ENCODE measurements around the gene AFF2.

AFF2 gene

DNA sequence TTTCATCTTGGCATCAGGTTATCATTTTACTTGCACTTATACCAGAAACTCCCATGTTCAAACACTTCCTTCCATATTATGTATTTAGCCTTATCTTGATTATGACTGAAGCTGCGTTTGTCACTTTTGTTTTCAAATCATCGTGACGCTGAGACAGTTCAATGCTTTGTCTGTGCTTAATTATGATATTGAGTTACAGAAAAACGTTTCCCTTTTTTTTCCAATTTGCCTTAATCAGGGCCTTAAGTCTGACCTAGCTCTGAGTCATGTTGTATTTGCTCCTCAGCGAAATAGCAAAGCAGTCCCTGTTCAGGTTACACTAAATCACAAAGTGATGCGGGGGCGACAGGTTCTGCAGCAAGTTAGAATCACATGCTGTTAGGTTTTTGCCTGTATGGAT lies 254.7 kb downstream of the AFF2 start:
- no peak for DNase-seq (ENCODE audit: low spot score)

DNA sequence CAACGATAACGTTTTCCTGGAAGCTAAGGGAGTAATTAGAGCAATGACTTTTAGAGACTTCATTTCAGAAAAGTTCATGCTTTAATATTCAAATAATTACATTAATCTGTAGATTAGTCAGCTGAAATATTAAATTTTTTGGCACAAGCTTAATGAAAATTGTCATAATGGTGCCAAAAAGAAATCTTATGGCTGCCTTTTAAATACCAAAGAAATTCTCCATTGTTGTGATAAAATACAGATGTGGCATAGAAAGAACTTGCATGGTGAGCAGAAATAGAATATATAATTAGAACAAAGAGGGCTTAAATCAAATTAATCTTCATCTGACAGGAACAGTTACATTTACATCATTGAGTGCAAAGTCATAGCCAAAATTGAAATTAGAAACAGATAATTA lies 263.5 kb downstream of the AFF2 start:
- no peak for DNase-seq (ENCODE audit: low spot score)

DNA sequence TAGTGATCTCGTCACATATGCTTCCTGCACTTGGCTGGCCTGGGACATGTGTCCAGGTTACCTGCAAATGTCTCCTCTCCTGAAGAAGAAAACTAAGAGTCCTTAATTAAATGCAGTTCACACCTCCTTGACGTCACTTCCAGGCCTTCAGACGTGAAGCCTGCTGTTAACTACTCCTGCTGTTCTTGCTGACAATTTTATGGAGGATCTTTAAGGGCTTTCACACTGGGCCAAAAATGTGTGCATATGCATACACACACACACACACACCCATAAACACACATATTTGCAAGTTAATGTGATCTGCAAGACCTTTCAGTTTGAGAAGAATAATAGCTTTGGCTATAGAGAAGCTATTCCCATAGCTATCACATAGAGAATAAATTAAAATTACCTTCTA lies 267.9 kb downstream of the AFF2 start:
- DNase-seq (ENCODE audit: low spot score), result no peak

DNA sequence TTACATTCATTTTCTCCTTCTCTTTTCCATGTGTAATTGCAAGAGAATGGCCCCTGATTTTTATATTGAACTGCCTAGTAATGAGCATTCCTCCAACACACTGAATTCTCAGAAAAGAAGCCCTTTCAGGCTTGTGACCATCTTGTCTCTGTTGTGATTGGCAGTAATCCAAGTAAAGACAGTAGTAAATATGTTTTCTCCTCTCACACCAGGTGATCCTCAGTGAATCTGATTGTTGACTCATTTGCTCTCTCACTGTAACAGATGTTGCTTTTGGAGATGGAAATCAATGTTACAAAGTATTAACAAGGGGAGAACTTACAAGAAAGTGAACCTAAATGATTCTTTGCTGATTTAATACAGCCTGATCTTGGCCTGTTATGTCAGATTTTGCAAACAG lies 271.0 kb downstream of the AFF2 start:
- no peak for DNase-seq (ENCODE audit: low spot score)

DNA sequence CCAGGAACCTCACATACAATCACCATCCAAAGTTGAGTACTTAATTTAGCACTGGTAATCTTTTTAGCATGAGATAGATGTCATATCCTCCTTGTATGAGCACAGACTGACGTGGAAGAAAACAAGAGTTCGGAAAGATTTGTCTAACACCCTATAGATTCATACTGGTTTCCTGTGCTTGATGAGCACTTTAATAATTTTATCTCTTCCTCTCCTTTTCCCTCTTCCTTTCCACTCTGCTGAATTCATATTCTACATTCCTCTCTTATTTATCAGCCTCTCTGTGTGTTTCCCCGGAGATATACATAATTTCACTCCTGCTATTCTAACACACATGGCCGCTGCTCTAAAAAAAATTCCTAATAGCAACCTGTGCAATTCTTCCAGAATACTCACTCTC lies 273.9 kb downstream of the AFF2 start:
- no peak for DNase-seq (ENCODE audit: low spot score)

DNA sequence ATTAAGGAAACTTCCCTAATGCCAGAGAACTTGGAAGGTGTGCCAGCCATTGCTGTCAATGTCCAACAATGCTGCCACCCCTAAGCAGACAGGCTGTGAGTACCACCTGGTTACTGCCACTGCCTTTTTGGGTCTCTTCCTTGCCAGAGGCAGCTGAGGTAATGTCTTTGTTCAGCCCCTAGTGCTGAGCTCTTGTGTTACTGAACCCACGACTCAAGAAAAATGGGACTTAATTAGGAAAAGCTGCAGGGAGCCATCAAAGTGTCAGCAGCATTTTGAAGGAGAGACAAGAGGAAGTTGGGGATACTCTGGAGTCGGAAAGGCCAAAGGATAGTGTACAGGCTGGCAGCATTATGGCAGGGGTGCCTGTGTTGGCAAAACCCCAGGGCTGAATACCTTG lies 283.7 kb downstream of the AFF2 start:
- no peak for DNase-seq (ENCODE audit: low spot score)

DNA sequence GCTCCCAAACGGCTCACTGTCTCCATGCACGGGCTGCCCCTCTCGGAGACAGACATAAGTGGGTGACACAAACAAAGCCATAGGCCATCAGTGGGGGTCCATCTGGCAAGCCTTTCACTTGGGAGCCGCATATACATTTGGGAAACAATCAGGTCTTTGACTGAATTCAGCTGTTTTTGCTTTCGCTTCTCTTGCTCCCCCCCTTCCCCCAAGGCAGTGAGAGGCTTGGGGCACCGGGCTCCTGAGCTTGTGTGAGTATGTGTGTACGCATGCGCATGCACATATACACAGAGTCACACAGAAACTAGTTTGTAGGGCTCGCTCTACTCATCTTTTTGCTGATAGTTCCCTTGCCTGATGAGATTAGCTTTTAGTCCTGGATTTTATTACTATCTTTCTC lies 284.4 kb downstream of the AFF2 start:
- DNase-seq (ENCODE audit: low spot score), result no peak

DNA sequence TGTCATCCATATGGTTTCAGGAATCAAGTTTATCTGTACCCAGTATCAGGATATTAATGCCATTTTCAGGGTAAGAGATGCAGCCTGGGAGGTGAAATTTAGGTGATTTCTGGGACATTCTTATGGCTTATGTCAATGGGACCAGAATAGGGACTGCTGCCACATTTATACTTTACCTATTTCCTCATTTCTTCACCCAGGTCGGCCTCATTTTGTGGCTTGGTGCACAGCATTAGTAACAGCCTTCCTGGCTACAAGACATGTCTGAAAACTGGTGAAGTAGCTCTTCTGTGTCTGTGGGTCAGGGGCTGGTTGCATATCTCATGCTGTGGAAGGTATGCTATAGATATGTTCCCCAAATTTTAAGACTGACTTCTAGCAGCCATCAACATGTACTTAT lies 284.8 kb downstream of the AFF2 start:
- no peak for DNase-seq (ENCODE audit: low spot score)

DNA sequence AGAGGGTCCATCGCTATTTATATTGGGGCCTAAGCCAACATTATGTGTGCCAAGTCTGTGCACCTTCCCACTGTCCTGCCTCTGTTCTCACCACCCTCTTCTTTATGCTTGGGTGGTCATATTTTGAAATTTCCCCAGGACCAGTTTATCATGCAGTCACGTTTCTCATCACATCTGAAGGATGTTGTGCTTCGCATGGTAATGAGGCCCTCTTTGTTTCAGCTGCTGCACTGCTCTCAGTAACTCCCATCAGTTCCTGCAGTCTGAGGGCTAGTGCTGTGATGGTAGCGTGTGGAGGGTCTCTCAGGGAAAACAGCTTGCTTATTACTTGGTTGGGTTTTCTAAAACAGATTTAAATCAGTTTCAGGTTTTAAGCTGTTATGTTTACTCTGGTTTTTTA lies 288.0 kb downstream of the AFF2 start:
- DNase-seq (ENCODE audit: low spot score), result no peak

DNA sequence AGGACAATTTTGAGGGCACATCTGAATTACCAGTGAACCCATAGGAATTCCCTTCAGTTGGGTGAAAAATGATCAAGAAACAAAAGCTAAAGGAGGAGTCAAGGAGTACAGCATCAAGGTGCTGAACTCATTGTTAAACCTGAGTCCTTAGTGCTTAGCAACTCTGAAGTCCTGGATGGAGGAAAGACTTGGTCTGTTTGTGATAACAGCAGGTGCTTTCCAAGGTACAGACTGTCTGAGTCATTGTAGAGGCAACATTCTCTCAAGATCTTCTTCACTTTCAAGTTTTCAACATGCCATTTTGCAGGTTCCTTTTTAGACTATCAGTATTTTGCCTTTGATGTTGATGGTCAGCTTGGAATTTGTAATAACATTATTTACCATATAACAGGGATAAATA lies 293.9 kb downstream of the AFF2 start:
- DNase-seq (ENCODE audit: low spot score), result no peak

DNA sequence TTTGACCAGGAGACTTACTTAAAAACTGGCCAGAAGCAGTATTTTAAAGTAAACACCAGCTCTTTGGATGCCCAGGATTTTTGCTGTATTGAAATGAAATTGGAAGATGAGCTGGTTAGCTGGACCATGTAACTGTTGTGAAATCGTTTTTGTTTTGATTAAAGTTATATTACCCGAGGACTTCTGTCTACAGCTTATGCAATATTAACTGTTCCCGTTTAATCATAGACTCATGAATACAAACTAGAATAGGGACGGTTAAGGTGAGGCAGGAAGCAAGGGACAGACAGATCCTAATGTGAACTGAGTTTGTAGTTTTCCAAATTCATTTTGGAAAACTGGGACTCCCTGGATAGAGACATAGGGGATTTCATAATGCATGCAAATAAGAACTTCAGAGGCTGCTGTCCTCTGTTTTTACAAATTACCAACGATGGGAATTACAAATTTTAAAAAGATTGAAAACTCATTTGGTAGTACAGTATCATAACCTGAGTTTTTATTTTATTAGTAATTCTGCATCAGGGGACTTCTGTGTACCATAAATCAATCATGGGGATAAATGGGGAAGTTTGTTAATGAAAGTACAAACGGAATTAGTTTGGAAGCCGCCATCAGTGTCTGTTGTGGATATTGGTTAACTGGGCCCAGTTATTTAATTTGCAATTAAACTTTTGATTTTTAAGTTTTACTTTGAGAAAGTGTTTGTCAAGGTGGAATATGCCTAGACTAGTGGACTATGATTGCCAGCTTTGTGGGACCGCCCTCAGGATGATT lies 304.4 kb downstream of the AFF2 start:
- no peak for DNase-seq (ENCODE audit: low spot score)

DNA sequence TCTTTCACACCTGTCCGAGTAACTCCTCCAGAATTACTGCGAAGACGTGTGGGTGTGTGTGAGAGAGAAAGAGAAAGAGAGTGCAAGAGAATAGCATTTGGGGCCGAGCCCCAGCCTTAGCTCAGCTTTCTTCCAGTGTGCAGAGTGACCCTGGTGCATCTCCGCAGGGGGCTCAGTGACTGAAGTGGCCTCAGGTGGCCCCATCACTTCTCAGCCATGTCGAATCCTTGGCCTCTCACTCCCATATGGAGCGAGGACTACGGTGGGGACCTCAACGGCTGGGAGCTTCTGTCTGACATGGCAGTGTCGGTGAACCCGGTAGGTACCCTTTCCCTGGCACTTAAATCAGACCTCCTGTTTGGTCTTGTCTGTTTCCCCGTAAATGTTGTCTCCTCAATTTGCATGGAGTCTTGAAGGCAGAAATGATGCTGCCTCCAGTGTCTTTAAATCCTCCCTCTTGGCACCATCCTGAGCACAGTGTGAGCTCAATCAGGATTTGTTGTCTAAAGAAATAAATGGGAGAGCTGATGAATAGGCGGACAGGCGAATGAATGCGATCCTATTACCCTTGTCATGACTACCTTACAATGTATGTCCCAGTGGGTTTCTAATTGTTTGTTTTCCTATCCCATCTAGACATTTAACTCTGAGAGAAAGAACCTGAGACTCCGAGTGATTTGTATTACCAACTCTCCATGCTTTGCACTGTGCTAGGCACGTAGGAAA lies 305.9 kb downstream of the AFF2 start:
- DNase-seq (ENCODE audit: low spot score), result no peak

DNA sequence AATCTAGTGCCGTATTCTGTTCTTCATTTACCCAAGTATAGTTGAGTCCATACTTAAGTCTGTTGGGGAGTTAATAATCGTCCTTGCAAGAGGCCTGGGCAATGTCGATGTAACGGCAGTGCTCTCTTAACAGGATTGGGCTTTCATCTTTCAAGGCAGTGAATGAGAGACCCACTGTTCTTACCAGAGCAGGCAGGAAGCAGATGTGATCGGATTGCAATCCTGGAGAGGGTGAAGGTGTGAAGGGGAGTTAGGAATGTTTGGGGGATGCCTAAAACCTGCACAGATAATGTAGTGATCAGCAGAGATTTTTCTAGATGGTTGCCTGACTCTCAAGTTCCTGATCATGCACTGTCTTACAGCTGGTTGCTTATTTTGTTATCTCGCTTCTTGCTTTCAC lies 308.4 kb downstream of the AFF2 start:
- no peak for DNase-seq (ENCODE audit: low spot score)

DNA sequence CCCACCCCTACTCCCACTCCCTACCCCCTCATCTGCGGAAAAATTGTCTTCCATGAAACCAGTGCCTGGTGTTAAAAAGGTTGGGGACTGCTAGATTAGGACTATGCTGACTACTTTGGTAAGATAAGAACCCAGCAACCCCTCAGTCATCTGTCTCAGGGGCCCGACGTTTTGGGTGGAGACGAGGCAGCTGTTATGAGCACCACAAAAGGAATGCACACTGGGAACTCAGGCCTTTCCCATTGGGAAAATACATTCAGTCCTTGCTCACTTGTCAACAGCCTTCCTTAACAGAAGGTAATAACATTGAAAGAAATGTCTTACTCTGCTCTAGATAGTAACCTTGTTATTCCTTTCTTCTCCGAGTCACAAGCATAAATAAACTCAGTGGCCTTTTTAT lies 310.8 kb downstream of the AFF2 start:
- DNase-seq (ENCODE audit: low spot score), result peak; percentile 2

DNA sequence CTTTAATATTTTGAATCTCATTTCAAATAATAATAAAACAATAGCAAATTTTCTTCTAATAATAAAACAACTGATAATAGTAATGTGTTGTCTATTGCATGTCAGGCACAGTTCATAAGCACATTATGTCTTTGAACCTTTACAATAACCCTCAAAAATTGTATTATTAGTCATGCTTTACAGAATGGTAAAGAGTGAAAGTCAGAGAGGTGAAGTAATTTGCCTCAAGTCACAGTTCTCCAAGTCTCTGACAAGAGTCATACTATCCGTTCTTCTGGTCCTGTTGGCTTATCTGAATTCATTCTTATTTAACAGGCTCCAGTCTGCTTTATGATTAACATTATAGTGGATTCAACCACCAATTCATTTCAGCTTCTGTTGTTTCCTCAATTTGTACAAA lies 313.0 kb downstream of the AFF2 start:
- no peak for DNase-seq (ENCODE audit: low spot score)

DNA sequence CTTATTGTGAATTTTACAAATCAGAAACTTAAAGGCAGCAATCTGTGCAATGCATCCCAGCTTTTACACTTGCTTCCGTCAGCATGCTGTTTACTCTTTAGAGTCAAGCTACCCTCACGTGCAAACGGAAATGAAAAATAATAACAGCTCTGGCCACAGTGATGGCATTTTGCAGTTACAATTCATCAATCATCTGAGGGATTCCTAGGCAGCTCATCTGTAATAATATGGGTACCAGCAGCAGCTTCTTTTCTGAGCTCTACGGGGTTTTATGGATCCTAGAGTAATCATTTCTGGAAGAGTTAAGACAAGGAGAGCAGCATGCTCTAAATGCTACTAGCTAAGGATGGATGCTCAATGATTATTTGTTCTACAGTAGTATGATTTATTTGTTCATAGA lies 313.6 kb downstream of the AFF2 start:
- DNase-seq (ENCODE audit: low spot score), result no peak

DNA sequence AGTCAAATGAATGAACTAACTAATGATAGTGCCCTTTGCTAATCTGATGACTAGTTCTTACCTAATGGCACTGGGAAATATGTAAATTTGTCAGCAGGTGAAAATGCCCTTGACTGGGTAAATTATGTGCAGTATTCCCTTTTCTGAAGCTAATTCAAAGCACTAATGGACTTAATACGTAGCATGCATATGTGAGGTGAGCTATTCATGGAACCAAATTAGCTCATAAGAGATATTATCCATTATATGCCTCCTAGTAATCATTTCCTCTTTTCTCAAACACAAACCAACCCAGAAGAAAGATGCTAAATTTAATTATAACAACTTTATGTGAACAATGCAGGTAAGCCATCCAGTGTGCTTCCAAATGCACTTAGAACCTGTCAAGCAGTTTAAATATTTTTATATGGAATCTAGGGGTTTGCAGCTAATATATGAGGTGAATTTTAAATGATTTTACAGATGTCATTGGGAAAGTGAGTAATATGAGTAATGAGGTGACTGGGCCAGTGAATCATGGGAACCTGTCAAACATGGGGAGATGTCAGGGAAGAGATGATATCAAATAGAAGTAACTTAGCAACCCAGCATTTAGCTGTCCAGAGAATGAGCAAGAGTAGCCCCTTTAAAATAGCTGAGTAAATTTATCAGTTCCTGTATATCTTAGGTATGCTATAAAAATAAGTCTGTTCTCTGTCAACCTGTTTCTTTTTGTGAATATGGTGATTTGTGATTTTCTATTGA lies 315.0 kb downstream of the AFF2 start:
- DNase-seq (ENCODE audit: low spot score), result no peak

DNA sequence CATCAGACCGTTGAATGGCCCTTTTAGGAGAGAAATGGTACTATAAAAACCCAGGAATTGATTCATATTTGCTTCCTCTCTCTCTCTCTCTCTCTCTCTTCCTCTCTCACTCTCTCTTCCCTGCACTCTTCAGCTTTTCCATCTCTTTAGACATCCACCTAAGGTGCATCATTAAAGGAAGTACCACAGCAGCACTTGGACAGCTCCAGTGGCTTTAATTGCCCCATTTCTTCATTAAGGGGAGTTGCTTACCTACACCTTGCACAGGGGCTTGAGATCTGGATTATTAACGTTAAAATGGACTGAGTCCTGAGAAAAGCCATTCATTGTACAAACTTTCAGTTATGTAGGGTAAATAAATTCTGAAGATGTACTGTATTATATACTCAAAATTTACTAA lies 323.6 kb downstream of the AFF2 start:
- no peak for DNase-seq (ENCODE audit: low spot score)

DNA sequence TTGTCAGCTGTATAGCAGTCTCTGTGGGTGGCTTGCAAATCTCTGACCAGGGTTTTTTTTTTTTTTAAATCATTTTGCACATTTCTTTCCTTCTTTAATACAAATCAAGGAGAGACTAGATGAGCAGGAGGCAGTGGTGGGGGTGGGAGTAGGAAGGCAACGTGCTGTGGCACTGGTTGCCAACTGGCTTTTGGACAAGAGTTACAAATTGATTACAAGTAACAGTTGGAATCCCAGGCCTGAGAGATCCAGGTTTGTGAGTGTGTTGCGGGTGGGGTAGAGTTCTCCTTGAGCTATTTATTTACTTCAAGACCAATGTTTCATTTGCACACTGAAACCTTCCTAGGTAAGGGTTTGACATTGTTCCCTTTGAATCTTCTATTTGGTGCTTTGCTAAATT lies 325.3 kb downstream of the AFF2 start:
- no peak for DNase-seq (ENCODE audit: low spot score)

DNA sequence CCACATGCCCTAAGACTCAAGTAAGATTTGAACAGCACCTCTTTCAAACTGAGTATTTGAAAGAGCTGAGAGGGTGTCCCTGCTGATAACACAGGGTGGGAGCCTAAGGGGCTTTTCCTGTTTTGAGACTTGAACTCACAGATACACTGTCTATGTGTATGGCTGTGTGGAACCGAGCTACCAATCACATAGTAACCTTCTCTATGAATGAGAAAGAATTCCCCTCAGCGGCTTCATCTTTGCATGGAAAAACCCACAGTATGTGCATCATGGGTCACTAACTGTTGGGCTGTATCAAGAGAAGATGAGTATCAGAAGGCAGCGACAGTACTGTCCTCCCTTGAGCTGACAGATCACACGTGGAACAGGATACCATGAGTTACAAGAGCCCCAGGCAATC lies 336.3 kb downstream of the AFF2 start:
- DNase-seq (ENCODE audit: low spot score), result no peak

DNA sequence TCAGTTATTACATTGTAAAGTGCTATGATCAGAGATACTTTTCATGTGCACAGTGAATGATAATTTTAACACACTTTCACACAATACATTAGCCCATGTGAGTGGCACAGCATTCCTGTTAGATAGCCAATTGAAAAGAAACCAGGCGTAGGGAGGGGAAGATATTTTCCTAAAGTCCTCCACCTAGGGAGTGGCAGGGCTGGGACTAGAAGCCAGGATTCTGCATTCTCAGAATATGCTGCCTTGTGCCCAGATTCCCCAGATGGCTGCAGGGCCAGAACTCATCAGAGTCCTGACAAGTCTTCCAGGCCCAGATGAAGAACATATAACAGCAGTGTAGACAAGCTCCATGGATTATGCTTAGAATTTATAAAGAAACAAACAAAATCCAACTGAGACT lies 350.2 kb downstream of the AFF2 start:
- no peak for DNase-seq (ENCODE audit: low spot score)

DNA sequence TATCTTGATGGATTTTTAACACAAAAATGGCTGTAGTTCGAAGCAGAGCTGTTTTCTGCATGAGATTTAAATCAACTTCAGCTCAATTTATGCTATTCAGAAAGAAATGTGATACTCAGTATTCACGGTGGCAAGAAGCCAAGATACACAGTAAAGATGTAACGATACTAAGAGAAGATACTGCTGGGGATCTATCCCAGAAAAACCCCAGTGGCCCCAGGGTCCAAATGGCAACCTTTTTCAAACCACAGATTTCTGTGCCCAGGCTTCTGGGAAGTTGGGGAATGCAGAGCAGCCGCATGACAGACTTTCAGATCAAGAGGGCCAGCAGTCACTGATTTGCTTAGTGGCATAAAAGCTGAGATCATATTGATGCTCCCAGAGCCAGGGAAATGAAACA lies 353.9 kb downstream of the AFF2 start:
- DNase-seq (ENCODE audit: low spot score), result no peak

DNA sequence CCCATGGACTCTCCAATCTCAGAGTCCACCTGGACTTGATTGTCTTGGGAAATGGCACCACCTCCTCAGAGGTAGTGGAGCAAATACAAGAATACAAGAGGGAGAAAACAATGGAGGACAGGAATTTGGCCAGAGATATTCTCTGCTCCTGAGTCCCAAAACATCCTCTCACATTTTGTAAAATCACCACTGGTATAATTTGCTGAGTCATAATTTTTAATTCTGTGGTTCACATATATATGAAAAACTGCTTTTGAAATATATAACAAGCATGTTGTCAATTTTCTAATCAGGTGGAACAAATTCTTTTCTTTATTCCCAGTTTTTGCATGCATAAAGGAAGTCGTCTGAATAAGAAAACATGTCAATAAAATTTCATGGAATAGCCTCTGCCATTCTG lies 356.1 kb downstream of the AFF2 start:
- no peak for DNase-seq (ENCODE audit: low spot score)

Data from hepatic stellate cell (primary cell).